Adrenal gland (tissue), 12 donors: ENCODE data around the gene RNF214. TPM values are rescaled to one million over a fixed set of nuclear protein-coding genes. Genes with fewer than 3 reads are reported as not detected.
A peak's percentile ranks its signal among the peaks of the same experiment; 100 is the strongest.

Experiments
- DNase-seq, 7 donors: peaks; one replicate each; pipeline ENCODE4 v3.0.0-alpha.2; 2019 to 2020
- H3K27ac ChIP-seq, 5 donors: fragments of 200-600 bp; sonication (generic) in 4 of 5; 1 replicate in 3 of 5; 2 replicates in 2 of 5; pipeline versions ENCODE4 v1.5.1 to v1.8.0; 2016 to 2020; ENCODE audit warnings: mild to moderate bottlenecking in 1 of 5
- H3K27me3 ChIP-seq: fragments of 200-600 bp; 2 replicates; pipeline ENCODE4 v1.8.0; 2021
- H3K36me3 ChIP-seq, 2 donors: fragments of 200-600 bp; replicated peaks in 1 of 2; 1 replicate in 1 of 2; 2 replicates in 1 of 2; pipeline versions ENCODE4 v1.5.1 to v1.8.0; 2018 to 2022
- H3K4me1 ChIP-seq, 2 donors: fragments of 200-600 bp; replicated peaks in 1 of 2; 1 replicate in 1 of 2; 2 replicates in 1 of 2; pipeline versions ENCODE4 v1.5.1 to v1.8.0; 2018 to 2021
- H3K4me3 ChIP-seq, 4 donors: fragments of 200-600 bp; sonication (generic) in 3 of 4; one replicate each; pipeline ENCODE4 v1.5.1; 2016 to 2018
- H3K9me3 ChIP-seq, 3 donors: fragments of 200-600 bp; sonication (generic) in 1 of 3; replicated peaks in 1 of 3; 1 replicate in 2 of 3; 2 replicates in 1 of 3; pipeline versions ENCODE4 v1.5.1 to v1.8.0; 2016 to 2021
- CTCF ChIP-seq, 6 experiments: fragments of 450-650 bp in 4 of 6; fragments of 200-600 bp in 2 of 6; sonication (generic) in 1 of 6; IDR thresholded peaks; 1 replicate in 5 of 6; 2 replicates in 1 of 6; pipeline versions ENCODE4 v1.5.1 to v1.8.0; 2016 to 2021; ENCODE audit warnings: antibody characterized with exemption in 6 of 6, mild to moderate bottlenecking in 2 of 6, moderate library complexity in 1 of 6
- POLR2A ChIP-seq, 2 donors: fragments of 450-650 bp; IDR thresholded peaks; one replicate each; pipeline ENCODE4 v1.6.1; 2017; ENCODE audit warnings: antibody characterized with exemption in 2 of 2, mild to moderate bottlenecking in 2 of 2, moderate library complexity in 1 of 2
- WGBS, 4 donors: extraction: QIAGEN DNeasy Blood & Tissue Kit in 2 of 4; methylation state at CpG; one replicate each; pipeline versions ENCODE4 v1.1.5 to v1.1.7; 2013 to 2017; 5-methylcytosine and 5-hydroxymethylcytosine counted together
- intact Hi-C, 2 donors: fragments of 100-400 bp; cut with DNase I; formaldehyde crosslinking; loops; one replicate each; pipeline versions ENCODE4 v1.14.1 to v1.15.0; 2022 to 2023
- polyA plus RNA-seq, 3 donors: library from polyadenylated mRNA; stranded (reverse); fragments of 200-250 nt in 2 of 3; fragments of 350-450 nt in 1 of 3; fragmentation: Illumina TruSeq in 1 of 3; extraction: RNeasy Lipid Tissue Mini Kit (QIAGEN cat#74804) in 1 of 3; gene quantifications; one replicate each; pipeline ENCODE4 v1.2.3, GENCODE V29; 2013 to 2014
- total RNA-seq, 9 donors: library from RNA; depleted of rRNA in 4 of 9; stranded (reverse); fragments of >200 nt in 4 of 9; fragments of 120-200 nt in 1 of 9; fragmentation: NEBNext Ultra II Directional in 1 of 9; extraction: Animal tissue kit (Norgen Biotek cat#: 25700) in 1 of 9; gene quantifications; one replicate each; pipeline versions ENCODE4 v1.1.0 to v1.2.4, GENCODE V29; 2013 to 2023
- donor health status: healthy with polysubstance abuse.
- donor health status: Bipolar disorder and iron deficiency.
- donor health status: DM: yes; HTN: yes; CAD: no.
- donor health status: DM: no; HTN: no; CAD: no.
- donor health status: DM: no; HTN: no; CAD: no.
- donor health status: DM: yes; HTN: yes; CAD: no.

RNF214 gene
- total and polyA plus RNA-seq, 12 donors, result 11.3 to 33.8 (median 20.5) TPM

DNA sequence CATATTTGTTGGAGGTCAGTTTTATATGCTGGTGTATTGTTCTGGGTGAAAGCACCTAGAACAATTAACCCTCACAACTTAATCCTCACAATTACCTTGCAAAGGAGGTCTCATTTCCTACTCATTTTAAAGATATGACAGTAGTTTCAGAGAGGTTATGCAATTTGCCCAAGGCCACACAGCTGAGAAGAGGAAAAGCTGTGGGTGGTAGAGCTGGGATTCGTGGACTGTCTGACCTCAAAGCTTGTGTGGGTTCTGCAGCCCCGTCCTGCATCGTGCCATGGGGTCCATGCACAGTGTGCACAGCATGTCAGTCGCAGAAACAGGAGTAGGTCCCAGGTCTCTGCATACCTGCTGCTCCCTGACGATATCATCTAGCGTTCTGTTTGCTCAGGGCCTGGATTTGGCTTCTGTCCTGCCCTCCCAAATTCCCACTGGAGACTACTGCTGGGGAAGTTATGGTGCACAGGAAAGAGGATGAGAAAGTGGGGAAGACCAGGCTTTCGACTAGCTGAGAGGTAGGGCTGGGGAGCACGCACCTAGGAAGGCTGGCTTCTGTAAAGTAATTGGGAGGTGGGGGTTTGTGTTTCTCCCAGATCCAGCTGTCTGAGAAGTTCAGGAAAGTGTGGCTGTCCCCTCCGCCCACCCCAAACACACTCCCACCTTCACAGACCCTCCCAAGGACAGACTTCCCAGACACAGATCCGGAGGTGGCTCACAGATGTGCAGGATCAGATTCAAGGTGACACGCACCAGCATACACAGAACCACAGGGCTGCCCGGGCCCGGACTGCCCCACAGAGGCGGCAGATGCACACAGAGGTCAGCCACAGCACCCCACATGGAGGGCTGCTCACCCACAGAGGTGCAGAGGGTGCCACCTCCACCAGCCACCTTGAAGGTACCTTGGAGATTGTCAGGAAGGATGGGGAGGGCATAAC, 81.6 kb downstream of the RNF214 start:
- intact Hi-C loops, result loop anchor here in 1 of 2 donors (10.0 kb wide), 1 partner anchor 69 kb away; no protein-coding TSS in a partner anchor
- Histone ChIP-seq H3K27ac (peak overlapping the region in 1 of 5 donors; percentile 51), H3K27me3 (no peaks in the 10 kb centered on the region), H3K36me3 (no peaks in the 10 kb centered on the region), H3K4me1 (peaks cover 19 to 41% of the 10 kb centered on the region in 2 donors), H3K4me3 (peak overlapping the region in 2 of 4 donors; percentile 80 to 93), H3K9me3 (no peaks in the 10 kb centered on the region)
- WGBS, 4 donors, result 39 to 49% (median 42%) methylated on average over 9 to 14 of the region's 14 CpGs
- DNase-seq, result peak in 3 of 7 donors; percentile 30 to 47 (median 33)
- TF ChIP-seq POLR2A (IDR thresholded peaks at IDR 0.05) (no peak), CTCF (IDR thresholded peaks at IDR 0.05) (no peak)

- peak in 2 of 7 donors; percentile 28 to 29 for DNase-seq
- peaks cover 19 to 41% of the 10 kb centered on the region in 2 donors for H3K4me1 ChIP-seq
- H3K27me3 ChIP-seq, result no peaks in the 10 kb centered on the region
- WGBS, 4 donors, result 8 to 28% (median 10%) methylated on average over 7 to 10 of the region's 10 CpGs
- peak overlapping the region in 2 of 4 donors; percentile 80 to 93 for H3K4me3 ChIP-seq
- H3K27ac ChIP-seq, result peak overlapping the region in 1 of 5 donors; percentile 51
- no peaks in the 10 kb centered on the region for H3K36me3 ChIP-seq
- TF ChIP-seq CTCF (IDR thresholded peaks at IDR 0.05) (no peak), POLR2A (IDR thresholded peaks at IDR 0.05) (no peak)
- H3K9me3 ChIP-seq, result no peaks in the 10 kb centered on the region
- intact Hi-C loops, result loop anchor here (5.0 to 10.0 kb wide), 2 partner anchors 70 to 83 kb away; partner anchors contain the start of genes PCSK7 (in 1 of the 2) and RNF214 (in 1 of the 2)
Measured at GRCh38 chr11:117314840-117315239, 82.4 kb downstream of the RNF214 start.

GRCh38 chr11:117315285-117316196, 83.1 kb downstream of the RNF214 start:
- Histone ChIP-seq H3K27ac (peak overlapping the region in 3 of 5 donors; percentile 14 to 36 (median 30)), H3K4me1 (peaks cover 19 to 41% of the 10 kb centered on the region in 2 donors), H3K27me3 (no peaks in the 10 kb centered on the region), H3K36me3 (no peaks in the 10 kb centered on the region), H3K4me3 (peak overlapping the region in 3 of 4 donors; percentile 48 to 93 (median 80)), H3K9me3 (no peaks in the 10 kb centered on the region)
- 1 to 11% (median 2%) methylated on average over 9 to 61 of the region's 62 CpGs for WGBS, 4 donors
- TF ChIP-seq POLR2A (IDR thresholded peaks at IDR 0.05), result no peak
- TF ChIP-seq CTCF (IDR thresholded peaks at IDR 0.05), result no peak
- DNase-seq, result peak in 3 of 7 donors; percentile 9 to 28 (median 24)
- intact Hi-C loops, result loop anchor here (5.0 to 10.0 kb wide), 2 partner anchors 71 to 83 kb away; partner anchors contain the start of genes PCSK7 (in 1 of the 2) and RNF214 (in 1 of the 2)
